ENCODE measurements around the gene GNB1L. TPM values are rescaled to one million over a fixed set of nuclear protein-coding genes. Genes with fewer than 3 reads are reported as not detected.

GNB1L gene
- total and polyA plus RNA-seq, 2 experiments from 2014 or later, result 3.5 to 5.5 TPM

DNA sequence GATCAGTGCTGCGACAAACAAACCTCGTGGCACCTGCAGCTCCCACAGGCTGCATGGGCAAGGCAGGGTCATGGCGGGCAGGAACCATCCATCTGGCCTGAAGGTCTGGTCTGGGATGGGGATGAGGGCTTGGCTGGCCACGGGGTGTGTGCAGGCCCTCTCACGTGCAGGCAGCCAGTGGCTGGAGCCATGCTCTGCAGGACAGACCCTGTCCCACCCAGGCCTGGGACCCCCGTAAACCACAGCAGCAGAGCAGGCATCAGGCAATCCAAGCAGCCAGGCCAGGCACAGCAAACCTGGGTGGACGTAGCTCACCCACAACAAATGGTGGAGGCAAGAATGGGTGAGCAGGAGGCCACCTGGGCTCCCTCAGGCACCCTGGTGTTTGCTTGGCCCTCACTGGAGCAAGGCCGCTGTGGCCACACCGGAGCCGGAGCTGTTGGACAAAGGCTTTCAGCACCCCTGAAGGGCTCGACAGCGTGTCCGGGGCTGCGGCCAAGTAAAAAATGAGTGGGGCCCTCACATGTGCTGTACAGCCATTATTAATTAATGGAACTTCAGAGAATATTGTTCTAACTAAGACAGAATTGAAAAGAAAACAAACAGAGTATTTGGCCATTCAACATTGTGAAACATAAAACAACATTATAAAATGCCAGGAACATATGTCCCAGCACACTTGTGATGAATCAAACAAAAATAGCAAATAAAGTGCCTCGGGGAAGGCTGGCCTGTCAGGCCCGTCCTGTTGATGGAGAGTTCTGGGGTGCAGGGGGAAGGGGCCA is 24.0 kb upstream of the GNB1L start:
- no peak for DNase-seq (ENCODE audit: low read depth in 1 of 2, low spot score in 1 of 2)
- Histone ChIP-seq H3K36me3 (no peaks in the 10 kb centered on the region), H3K27me3 (no peaks in the 10 kb centered on the region), H3K4me3 (no peak overlapping the region), H3K27ac (no peak overlapping the region), H3K9me3 (ENCODE audit: low read depth) (no peaks in the 10 kb centered on the region), H3K4me1 (ENCODE audit: low read depth) (peaks cover 15% of the 10 kb centered on the region)
- TF ChIP-seq, protein P1, sequence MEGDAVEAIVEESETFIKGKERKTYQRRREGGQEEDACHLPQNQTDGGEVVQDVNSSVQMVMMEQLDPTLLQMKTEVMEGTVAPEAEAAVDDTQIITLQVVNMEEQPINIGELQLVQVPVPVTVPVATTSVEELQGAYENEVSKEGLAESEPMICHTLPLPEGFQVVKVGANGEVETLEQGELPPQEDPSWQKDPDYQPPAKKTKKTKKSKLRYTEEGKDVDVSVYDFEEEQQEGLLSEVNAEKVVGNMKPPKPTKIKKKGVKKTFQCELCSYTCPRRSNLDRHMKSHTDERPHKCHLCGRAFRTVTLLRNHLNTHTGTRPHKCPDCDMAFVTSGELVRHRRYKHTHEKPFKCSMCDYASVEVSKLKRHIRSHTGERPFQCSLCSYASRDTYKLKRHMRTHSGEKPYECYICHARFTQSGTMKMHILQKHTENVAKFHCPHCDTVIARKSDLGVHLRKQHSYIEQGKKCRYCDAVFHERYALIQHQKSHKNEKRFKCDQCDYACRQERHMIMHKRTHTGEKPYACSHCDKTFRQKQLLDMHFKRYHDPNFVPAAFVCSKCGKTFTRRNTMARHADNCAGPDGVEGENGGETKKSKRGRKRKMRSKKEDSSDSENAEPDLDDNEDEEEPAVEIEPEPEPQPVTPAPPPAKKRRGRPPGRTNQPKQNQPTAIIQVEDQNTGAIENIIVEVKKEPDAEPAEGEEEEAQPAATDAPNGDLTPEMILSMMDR (IDR thresholded peaks at IDR 0.05; ENCODE audit: low read depth, low read length), result no peak

DNA sequence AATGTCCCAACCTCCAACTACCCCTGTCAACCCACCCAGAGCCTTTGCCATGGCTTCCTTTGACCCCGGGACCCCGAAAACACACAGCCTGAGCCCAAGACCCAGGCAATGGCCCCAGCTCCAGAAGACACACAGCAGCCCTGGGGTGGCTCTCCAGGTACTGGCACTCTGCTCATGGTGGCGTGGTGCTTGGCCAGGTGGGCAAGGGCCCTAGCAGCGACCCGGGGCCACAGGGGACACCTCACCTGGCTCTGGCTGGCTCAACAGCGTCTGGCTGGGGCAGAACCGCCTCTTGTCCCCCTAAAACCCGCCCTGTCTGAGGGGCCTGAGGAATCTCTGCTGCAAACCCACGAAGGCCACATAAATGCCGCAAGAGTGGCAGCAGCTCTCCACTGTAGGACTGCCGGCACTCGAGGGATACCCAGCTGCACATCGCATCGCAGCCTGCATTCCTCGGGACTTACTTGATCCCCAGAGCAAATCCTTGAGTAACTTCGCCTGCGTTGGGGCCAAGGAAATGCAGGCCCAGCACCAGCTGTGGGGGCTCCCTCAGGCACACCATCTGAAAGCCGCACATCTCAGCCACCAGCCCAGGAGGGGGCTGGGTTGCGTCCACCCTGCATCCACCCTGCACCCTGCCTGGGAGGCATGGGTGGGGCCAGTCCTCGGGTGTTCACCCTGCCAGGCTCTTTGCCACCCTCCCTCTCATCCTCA is 23.1 kb upstream of the GNB1L start:
- Histone ChIP-seq H3K27me3 (no peaks in the 10 kb centered on the region), H3K36me3 (no peaks in the 10 kb centered on the region), H3K4me1 (ENCODE audit: low read depth) (peaks cover 15% of the 10 kb centered on the region), H3K4me3 (no peak overlapping the region), H3K27ac (no peak overlapping the region), H3K9me3 (ENCODE audit: low read depth) (no peaks in the 10 kb centered on the region)
- TF ChIP-seq, protein P1 (IDR thresholded peaks at IDR 0.05; ENCODE audit: low read depth, low read length), result no peak
- peak in 1 of 2 donors; percentile 23 for DNase-seq (ENCODE audit: low read depth in 1 of 2, low spot score in 1 of 2)

DNA sequence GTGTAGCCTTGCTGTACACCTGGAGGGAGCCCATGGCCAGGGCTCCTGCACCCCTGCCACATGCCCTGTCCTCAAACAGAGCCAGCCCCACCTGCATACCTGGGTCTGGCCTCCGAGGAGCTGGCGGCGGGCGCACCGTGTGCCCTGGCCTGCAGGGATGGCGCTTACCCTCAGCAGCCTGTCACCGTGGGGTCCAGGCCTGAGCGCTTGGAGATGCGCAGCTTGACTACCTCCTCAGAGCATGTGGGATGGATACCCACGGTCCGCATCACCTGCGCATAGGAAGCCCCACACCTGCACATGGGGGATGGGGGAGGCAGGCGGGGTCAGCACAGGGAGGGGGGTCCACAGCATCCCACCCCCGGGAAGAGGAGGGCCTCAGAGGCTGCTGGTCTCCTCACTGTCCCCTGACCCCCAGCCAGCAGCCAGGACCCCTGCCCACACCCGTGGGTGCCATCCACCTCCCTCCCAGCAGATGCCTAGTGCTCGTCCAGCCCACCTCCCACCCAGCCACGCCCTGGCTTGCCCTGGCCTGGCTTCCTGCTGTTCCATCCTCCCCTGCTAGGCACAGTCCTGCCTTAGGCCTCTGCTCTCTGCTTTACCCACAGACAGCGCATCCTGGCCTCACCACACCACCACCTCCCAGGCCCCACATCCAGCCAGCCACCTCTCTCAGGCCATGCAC is 22.4 kb upstream of the GNB1L start:
- Histone ChIP-seq H3K27me3 (no peaks in the 10 kb centered on the region), H3K27ac (no peak overlapping the region), H3K9me3 (ENCODE audit: low read depth) (no peaks in the 10 kb centered on the region), H3K4me1 (ENCODE audit: low read depth) (peaks cover 15% of the 10 kb centered on the region), H3K4me3 (no peak overlapping the region), H3K36me3 (no peaks in the 10 kb centered on the region)
- TF ChIP-seq, protein P1 (IDR thresholded peaks at IDR 0.05; ENCODE audit: low read depth, low read length), result no peak
- DNase-seq (ENCODE audit: low read depth in 1 of 2, low spot score in 1 of 2), result no peak

DNA sequence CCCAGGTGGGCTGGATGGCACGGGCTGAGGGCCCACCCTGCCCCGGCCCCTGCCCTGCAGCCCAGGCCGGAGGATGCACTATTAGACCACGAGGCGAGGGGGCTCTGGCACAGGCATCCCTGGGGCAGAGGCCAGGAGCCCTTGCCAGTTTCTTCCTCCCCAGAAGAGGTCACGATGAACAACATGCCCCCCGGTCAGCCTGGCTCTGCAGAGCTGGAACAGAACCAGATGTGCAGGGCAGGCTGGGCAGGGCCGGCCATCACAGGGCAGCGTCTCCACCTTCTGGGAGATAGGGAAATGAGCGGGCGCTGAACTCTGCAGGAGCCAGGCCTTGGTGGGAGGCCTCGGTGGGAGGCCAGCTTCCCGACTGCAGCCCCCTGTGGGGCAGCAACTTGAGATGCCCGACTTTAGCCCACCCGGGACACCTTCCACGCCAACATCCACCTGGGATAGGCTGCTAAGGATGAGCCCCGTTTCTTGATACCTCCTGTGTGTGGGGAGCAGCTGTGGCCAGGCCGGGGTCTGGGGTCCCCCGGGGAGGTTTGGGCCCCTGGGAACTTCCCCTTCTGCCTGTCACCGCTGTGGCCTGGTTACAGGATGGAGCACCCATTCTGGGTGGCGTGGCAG is 21.8 kb upstream of the GNB1L start:
- H3K36me3 ChIP-seq, result no peaks in the 10 kb centered on the region
- peaks cover 15% of the 10 kb centered on the region for H3K4me1 ChIP-seq (ENCODE audit: low read depth)
- no peaks in the 10 kb centered on the region for H3K27me3 ChIP-seq
- no peak overlapping the region for H3K4me3 ChIP-seq
- no peak for DNase-seq (ENCODE audit: low read depth in 1 of 2, low spot score in 1 of 2)
- no peaks in the 10 kb centered on the region for H3K9me3 ChIP-seq (ENCODE audit: low read depth)
- H3K27ac ChIP-seq, result no peak overlapping the region
- TF ChIP-seq, protein P1 (IDR thresholded peaks at IDR 0.05; ENCODE audit: low read depth, low read length), result no peak
